Middle frontal gyrus (tissue), 1 donor: ENCODE results near the gene LRP8.

Source experiments
- DNase-seq: peaks from one replicate; pipeline ENCODE4 v3.0.0-alpha.2; 2015; ENCODE audit warnings: low spot score; ENCODE audit errors: extremely low spot score

Gene LRP8

GRCh38 chr1:53324321-53324720, 3.5 kb downstream of the LRP8 start:
- DNase-seq, result no peak

- no peak for DNase-seq
Measured at GRCh38 chr1:53323316-53323715, 4.6 kb downstream of the LRP8 start.

DNA sequence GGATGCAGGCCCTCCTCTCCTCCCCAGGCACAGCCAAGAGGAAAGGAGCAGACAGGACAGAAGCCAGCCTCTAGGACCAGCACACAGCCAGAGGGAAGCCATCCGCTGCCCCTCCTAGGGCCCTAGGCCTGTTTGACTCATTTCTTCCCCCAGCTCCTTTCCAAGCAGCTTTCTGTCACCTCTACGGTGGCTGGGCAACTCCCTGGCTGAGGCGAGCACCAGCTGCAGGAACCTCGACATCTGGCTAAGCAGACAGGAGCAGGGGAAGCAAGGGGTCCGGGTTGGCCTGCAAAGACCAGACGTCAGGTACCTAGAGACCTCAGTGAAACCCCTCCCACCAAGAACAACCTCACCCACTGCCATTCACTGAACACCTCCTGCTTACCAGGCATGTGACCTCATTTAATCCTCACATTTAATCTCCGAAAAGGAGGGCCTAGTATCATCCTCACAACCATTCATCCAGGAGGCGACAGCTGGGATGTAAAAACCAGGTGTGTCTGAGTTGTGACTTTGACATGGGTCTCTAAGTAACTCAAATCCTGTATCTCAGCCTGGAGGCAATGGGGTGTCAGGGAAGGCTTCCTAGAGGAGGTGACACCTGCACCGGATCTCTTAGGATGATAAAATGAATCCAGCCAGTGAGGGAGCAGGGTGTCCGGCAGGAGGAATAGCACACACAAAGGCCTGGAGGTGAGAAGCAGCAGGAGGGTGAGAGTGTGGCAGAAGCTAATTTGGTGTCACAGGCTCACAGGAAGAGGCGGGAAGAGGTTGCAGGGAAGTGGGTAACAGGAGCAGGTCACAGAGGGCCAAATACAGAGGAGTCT, 5.9 kb downstream of the LRP8 start:
- no peak for DNase-seq

- DNase-seq, result no peak
Measured at GRCh38 chr1:53321366-53321765, 6.5 kb downstream of the LRP8 start.

DNA sequence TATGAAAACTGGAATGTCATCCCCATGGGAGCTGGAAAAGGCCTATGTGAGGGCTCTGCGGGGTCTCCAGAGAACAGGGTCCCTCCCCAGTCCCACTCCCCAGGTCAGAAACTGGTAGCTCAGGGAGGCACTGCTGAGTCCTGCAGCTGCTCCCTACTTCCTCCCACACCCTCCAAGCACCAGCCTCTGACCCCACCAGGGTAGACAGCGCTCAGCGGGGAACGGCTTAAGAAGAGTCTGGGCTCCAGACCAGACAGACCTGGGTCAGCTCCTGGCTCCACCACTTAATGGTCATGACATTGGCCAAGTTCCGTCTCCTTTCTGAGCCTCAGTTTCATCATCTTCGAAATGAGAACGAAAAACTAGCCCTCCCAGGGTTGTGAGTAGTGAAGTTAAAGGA, 7.2 kb downstream of the LRP8 start:
- no peak for DNase-seq

GRCh38 chr1:53319296-53320101, 8.4 kb downstream of the LRP8 start:
- no peak for DNase-seq

DNA sequence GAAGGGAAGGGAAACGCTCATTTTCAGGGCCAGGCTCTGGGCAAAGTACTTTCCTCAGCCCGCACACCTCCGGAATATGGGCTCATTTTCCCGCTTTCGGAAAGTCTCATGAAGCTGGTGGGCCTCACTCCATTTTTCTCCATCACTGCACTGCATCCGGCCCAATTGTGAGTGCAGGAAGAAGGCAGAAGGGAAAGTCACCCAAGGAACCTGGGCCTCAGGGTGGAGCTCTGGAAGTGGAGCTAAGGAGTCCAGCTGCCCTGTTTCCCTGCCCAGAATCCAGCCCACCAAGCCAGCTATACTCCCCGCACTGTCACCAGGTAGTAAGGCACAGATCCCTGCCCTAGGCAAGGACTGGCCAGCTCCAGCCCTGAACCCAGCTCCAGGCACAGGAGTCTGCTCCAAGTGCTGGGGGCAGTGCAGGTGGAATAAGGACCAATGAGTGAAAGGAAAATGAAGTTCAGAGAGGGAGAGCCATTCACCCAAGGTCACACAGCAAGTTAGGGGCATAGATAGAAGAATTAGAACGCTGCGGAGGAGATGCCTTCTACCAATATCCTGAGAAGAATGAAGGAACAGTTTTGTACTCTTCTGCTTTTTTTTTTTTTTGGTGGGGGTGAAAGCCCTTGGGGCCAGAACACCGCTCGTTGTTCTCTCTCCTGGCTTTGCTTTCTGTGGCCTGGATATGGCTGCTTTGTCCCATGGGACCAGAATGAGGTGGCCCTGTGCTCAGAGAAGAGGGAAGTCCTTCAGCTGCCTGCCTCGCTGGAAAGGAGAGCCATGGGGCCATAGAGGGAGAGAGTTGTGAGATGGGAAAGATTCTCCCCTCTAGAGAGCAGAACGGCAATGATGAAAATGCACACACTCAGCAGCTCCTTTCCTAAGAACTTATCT, 10.0 kb downstream of the LRP8 start:
- DNase-seq, result no peak

DNA sequence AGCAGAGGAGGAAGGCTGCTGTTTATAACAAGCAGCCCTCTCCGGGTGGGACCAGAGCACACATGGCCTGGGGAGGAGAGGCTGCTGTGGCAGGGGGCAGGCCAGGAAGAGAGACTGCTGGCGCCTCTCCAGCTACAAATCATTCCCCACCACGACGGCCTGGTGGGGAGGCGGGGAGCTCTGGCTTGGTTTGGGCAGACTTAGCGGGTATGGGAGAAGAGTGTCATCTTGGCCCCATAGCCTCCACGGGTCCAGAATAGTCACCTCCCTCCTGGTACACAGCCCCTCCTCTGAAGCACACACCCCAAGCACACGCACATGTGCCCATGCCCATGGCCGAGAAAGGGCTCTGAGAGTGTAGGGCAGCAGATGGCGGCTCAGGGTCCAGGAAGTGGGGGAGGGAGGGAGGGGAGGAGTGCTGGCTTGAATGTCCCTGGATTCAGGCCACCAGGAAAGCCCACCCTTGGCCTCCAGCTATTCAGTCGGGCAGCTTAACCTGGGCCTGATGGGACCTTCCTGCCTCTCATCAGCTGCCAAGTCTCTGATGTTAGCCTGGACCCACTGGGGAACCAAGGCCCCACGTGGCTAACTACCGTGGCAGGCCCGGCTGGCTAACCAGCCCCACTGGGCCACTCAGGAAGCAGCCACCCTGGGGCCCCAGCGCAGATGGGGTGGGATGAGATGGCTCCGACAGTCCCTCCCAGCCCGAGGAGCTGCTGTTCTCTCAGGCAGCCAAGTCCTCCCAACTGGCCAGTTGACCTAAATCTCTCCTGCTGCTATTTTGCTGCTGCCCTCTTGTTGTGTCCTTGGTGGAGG, 10.9 kb downstream of the LRP8 start:
- no peak for DNase-seq

DNA sequence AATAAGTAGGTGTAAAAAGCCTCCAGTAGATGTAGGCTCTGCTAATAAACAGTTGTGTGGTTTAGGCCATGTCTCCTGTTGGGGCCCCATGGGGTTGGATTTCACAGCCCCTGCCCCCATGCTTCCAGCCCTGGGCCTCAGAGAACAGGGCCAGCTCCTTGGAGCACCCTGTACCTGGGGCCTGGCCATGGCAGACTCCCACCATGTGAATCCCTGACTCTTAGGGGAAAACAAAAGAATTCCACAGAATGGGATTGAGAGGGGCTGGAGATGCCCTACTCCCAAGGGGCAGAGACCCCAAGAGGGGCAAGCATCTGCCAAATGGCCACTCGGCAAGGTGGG, 11.5 kb downstream of the LRP8 start:
- no peak for DNase-seq

DNA sequence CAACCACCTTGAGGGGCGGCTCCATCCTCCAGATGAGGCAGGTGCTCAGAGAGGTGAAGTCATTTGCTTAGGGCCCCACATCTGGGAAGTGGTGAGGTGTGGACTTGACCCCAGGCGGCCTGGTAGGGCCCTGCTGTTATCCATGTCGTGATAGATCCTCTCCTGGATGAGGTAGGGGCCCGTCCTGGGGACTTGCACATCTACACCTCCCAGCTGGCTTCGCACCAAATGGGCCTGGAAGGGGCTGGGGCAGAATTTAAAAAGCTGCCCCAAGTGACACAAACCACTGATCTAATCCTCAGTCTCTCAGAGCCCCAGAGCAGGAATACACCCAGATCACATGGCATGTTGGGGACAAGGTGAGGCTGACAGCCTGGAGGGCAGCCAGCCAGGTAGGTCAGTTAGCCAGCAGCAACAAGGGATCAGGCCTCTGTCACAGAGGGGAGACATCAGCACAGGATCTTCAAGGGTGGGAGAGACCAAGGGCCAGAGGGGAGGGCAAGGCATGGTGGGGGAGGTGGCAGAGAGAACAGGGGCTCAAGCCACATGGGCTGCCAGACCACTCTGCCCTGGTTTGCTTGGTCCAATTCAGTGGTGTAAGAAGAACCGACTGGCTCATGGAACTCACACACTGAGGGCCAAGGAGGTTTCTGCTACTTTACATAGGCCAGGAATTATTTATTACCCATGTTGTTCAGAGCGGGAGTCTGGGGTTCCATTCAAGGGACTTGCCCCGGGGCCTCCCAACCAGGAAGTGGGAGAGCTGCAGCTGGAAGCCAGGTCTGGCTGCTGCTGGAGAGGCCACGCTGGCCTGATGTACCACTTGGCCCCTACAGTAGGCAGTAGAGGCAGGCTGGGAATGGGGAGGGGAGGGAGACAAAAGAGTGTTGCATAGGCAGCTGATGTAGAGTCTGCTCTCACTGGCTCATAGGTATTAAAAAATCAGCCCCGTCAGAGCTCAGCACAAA, 12.1 kb downstream of the LRP8 start:
- no peak for DNase-seq

- no peak for DNase-seq
Measured at GRCh38 chr1:53315046-53315445, 12.8 kb downstream of the LRP8 start.

GRCh38 chr1:53314606-53315005, 13.3 kb downstream of the LRP8 start:
- DNase-seq, result no peak

- no peak for DNase-seq
Measured at GRCh38 chr1:53314096-53314495, 13.8 kb downstream of the LRP8 start.

DNA sequence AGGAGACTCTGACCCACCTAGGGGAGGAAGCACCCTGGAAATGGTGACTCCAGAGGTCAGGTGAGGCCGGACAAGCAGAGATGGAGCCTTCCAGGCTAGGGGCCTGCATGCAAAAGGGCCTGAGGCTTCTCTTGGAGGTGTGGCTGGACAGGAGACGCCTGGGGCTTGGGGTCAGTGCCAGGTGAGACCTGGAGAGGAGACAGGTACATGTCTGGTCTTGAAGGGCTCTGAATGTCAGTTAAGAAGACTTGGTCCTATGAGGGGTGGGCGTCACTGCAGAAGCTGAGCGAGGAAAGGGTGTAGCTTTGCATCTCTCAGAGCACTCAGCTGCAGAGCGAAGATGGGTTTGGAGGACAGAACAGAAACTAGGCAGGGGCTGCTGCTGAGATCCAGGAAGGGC, 14.3 kb downstream of the LRP8 start:
- DNase-seq, result no peak

DNA sequence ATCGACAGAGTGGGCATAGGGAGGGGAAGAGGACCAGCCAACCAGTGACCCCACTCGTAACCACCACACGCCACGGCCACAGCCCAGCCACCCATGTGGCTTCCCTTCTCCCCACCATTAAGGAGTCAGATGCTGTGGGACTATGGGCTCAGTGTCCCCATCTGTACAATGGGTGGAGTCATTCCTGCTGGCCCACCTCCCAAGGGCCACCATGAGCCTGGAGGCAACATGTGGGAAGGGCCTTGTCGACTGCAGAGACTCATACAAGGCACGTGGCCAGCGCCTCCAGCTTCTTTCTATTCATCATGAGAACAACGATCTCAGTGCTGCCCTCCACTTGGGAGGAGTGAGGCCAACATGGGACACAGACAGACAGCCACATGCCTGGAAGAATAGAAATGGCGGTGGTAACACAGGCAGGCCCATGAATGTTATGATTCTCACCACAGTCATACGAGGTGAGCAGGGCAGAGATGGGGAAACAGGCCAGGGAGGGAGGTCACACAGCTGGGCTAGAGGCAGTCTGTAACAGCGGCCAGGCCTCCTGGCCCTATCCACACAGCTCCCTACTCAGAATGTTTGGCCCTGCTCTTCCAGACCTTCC, 16.1 kb downstream of the LRP8 start:
- DNase-seq, result no peak

DNA sequence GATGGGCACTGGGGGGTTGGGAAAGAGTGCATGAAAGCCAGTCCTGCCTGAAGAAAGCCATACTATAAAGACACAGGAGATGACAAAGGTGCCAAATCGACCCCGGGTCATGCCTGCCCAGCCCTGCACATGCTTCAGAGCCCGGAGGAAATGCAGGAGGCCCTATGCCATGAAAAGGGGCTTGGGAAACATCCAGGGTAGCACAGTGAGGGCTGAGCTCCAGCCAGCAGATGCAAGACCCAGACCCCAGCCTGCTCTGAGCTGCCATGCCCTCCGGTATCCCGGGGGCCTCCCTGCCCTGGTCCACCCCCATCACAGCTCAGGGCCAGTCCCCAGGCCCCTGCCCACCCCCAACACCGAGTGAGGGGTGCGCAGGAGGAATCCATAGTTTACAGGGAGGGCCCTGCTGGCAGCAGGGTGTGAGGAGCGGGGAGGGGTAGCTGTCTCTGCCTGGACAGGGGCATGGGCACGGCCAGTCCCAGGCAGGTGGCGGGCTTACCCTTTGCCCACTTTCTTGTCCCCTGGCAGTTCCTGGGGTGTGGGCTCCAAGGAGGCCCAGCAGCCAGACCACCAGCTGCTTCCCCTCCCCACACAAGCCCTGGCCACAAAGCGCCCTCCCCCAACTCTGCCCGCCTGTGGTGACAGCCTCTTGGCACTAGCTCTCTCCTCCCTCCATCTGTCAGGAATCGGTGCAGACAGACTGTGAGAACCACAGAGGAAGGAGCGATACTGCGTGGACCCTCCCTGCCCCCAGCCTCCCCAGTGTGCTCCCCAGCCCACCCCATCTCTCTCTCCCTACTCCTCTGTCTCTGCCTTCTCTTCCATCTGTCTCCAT, 16.8 kb downstream of the LRP8 start:
- DNase-seq, result no peak

GRCh38 chr1:53309802-53310201, 18.1 kb downstream of the LRP8 start:
- no peak for DNase-seq

DNA sequence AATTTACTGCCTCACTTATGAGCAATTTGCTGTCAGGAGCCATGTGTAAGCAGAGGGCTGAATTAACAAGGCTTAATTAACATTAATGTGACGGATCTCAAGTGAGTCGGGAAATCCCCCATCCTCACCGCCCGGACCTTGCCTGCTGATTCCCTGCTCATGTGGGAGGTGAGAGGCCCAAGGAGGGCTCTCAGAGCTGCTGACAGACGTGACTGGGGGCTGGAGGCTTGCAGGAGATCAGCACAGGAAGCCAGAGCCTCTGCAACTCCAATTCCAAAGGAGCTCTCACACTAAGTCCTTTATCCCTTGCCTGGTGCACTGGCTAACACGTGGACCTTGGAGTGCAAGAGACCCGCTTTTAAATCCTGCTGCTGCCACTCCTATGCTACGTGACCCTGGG, 19.4 kb downstream of the LRP8 start:
- no peak for DNase-seq

DNA sequence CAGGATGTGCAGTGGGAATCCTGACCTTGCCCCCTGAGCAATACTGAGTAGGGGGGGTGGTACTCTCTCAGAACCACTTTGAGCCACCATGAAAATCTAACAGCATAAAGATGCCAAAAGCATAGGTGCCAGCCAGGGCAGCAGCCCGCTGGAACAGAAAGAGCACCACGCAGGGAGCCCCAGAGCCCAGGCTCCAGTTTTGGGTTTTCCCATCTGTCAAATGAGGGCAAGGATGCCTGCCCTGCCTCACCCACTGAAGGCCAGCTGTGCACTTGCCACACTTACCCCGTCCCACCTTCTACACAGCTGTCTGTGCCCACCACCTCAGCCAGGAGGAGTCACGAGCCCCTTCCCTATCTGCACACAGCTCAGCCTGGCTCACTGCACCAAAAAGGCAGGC, 20.8 kb downstream of the LRP8 start:
- no peak for DNase-seq
